ENCODE results near the gene ACTN4.

The ACTN4 gene

GRCh38 chr19:38639679-38640078 lies 7.8 kb upstream of the ACTN4 start:
- DNase-seq (ENCODE audit: low read depth): no peak
- H3K4me3 ChIP-seq (ENCODE audit: control insufficient read depth, low read depth, low read length): no peak overlapping the region
- TF ChIP-seq CTCF (IDR thresholded peaks at IDR 0.05; ENCODE audit: control insufficient read depth, insufficient read depth, low read depth, low read length, missing control alignments): no peak

- no peak overlapping the region for H3K4me3 ChIP-seq (ENCODE audit: control insufficient read depth, low read depth, low read length)
- DNase-seq (ENCODE audit: low read depth): no peak
- no peak for TF ChIP-seq CTCF (IDR thresholded peaks at IDR 0.05; ENCODE audit: control insufficient read depth, insufficient read depth, low read depth, low read length, missing control alignments)
Observed at GRCh38 chr19:38640368-38640767, 7.1 kb upstream of the ACTN4 start.

DNA sequence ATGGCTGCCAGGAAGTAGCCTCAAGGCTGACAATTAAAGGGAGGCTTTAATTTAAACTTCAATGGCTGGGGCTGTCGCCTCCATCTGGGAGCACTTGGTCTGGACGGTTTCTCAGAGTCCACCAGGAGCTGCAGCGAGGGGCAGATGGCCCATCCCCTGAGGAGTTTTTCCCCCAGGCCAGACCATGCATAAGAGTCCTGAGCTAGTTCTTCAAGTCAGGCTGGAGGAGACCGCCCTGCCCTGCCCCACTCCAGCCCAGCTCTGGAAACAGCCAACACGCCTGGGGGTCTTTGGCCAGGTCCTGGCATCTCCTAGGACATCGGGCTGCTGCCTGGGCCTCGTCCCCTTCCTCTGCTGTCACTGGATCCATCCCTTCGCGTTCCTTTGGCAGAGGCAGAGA lies 5.3 kb upstream of the ACTN4 start:
- TF ChIP-seq CTCF (IDR thresholded peaks at IDR 0.05; ENCODE audit: control insufficient read depth, insufficient read depth, low read depth, low read length, missing control alignments): no peak
- DNase-seq (ENCODE audit: low read depth): no peak
- H3K4me3 ChIP-seq (ENCODE audit: control insufficient read depth, low read depth, low read length): no peak overlapping the region

DNA sequence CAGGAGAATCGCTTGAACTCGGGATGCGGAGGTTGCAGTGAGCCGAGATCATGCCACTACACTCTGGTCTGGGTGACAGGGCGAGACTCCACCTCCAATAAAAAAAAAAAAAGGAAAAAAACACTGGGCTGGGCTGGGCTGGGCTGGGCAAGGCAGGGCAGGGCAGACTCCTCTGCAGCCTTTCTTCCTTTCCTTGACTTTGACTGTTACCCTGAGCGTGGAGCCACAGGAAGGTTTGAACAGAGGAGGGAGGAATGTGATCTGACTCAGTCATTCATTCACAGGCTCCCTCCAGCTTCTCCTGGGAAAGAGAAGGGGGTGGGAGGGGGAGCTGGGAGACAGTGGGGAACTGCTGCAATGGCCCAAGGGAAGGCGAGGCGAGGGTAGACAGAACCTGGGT lies 2.7 kb upstream of the ACTN4 start:
- TF ChIP-seq CTCF (IDR thresholded peaks at IDR 0.05; ENCODE audit: control insufficient read depth, insufficient read depth, low read depth, low read length, missing control alignments): no peak
- H3K4me3 ChIP-seq (ENCODE audit: control insufficient read depth, low read depth, low read length): no peak overlapping the region
- no peak for DNase-seq (ENCODE audit: low read depth)

DNA sequence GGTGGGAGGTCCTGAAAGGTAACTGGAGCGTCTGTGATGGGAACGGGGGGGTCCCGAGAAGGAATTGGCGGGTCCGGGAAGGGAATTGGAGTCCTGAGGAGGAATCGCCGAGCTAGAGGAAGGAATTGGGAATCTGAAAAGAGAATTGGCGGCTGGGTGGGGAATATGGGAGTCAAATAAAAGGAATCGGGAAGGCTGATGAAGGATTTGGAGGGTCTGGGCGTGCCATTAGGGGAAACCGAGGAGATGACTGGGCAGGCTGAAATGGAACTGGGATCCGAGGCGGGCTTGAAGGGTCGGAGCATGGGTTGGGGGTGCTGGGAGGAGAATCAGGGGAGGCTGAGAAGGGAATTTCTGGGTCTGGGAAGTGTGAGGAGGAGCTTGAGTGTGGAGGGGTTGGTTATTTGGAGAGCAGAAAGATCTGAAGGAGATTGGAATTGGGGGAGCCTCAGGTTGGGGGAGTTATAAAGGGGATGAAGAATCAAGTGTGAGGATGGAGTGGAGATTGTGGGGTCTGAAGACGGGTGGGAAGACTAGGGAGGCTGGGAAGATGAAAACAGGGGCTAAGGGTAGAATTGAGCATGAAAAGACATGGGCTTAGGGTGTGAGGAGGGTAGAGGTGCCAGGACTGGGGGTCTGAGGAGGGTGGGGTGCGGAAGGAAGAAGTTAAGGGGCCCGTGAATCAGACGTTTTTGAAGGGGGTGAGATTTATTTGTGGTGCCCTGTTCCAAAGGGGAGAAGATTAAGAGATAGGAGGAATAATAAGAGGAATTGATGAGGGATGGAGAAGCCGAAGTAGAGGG lies 718 bp downstream of the ACTN4 start:
- no peak for TF ChIP-seq CTCF (IDR thresholded peaks at IDR 0.05; ENCODE audit: control insufficient read depth, insufficient read depth, low read depth, low read length, missing control alignments)
- no peak for DNase-seq (ENCODE audit: low read depth)
- H3K4me3 ChIP-seq (ENCODE audit: control insufficient read depth, low read depth, low read length): peak overlapping the region; percentile 91

DNA sequence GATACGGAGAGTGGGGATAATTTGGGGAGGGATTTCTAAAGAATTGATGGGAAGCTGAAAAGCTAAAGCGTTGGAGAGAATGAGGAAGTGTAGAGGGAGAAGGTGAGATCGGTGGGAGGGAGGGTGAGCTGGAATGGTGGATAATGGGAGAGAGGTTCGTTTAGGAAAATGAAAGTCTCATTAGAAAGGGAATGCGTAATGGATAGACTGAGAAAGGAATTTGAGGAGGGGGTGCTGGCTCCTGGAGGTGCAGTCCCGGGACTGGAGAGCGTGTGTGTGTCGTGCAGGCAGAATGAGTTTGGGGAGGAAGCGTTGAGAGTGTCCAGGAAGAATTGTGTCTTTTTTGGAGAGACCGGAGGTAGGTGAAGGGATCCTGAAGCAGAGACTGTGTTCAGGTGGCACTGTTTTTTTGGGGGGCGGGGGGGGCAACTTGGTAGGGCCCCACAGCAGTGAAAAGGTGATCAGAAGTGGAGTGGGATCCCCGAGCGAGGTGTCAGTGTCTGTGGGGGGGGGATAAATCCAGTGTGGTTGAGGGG lies 1.4 kb downstream of the ACTN4 start:
- DNase-seq (ENCODE audit: low read depth): no peak
- no peak for TF ChIP-seq CTCF (IDR thresholded peaks at IDR 0.05; ENCODE audit: control insufficient read depth, insufficient read depth, low read depth, low read length, missing control alignments)
- H3K4me3 ChIP-seq (ENCODE audit: control insufficient read depth, low read depth, low read length): peak overlapping the region; percentile 91
